HG02970 (cell line): Measurements from ENCODE around the gene TNPO2.
"Not testable (repeated sequence)": the region's sequence is repeated elsewhere in the genome, so short reads cannot be mapped to it uniquely, and the experiment has no call there.

ENCODE experiments used
- ATAC-seq: cut with Tn5 transposase; IDR thresholded peaks from one replicate; pipeline ENCODE4 v1.9.1; 2021; ENCODE audit warnings: mild to moderate bottlenecking, moderate library complexity, moderate number of reproducible peaks; ENCODE audit not compliant: unreplicated experiment, low FRiP score

Gene TNPO2

GRCh38 chr19:12681074-12681987 lies 42.4 kb downstream of the TNPO2 start, which contains the start of gene DHPS:
TSS of gene DHPS (minus strand) at chr19:12681880. CDS start at chr19:12681766, 114 bp downstream.
- peak; percentile 69 for ATAC-seq

GRCh38 chr19:12680034-12680433 lies 43.7 kb downstream of the TNPO2 start:
- no peak for ATAC-seq

- not testable (repeated sequence) for ATAC-seq
Measured at GRCh38 chr19:12678039-12678438, 45.7 kb downstream of the TNPO2 start.

GRCh38 chr19:12676928-12677327 lies 46.8 kb downstream of the TNPO2 start:
- ATAC-seq = no peak

GRCh38 chr19:12676384-12676792 lies 47.3 kb downstream of the TNPO2 start:
- ATAC-seq = no peak

GRCh38 chr19:12675940-12676339 lies 47.8 kb downstream of the TNPO2 start:
- no peak for ATAC-seq

GRCh38 chr19:12675399-12675798 lies 48.3 kb downstream of the TNPO2 start:
- ATAC-seq = no peak

GRCh38 chr19:12672744-12673143 lies 51.0 kb downstream of the TNPO2 start:
- no peak for ATAC-seq

GRCh38 chr19:12670159-12670928 lies 53.4 kb downstream of the TNPO2 start:
- ATAC-seq = no peak

GRCh38 chr19:12669270-12670158 lies 54.2 kb downstream of the TNPO2 start:
- no peak for ATAC-seq

GRCh38 chr19:12668932-12669269 lies 54.8 kb downstream of the TNPO2 start:
- no peak for ATAC-seq

GRCh38 chr19:12668346-12668745 lies 55.4 kb downstream of the TNPO2 start:
- no peak for ATAC-seq

GRCh38 chr19:12667731-12668302 lies 55.9 kb downstream of the TNPO2 start:
- no peak for ATAC-seq

GRCh38 chr19:12666265-12667048 lies 57.3 kb downstream of the TNPO2 start, which contains the start of the genes MAN2B1 and WDR83:
TSS of gene MAN2B1 (minus strand) at chr19:12666742. CDS start at chr19:12666701, 41 bp downstream.
TSS of gene WDR83 (plus strand) at chr19:12666807. CDS start at chr19:12669791, 2,984 bp downstream.
- peak; percentile 44 for ATAC-seq

GRCh38 chr19:12665671-12666264 lies 58.0 kb downstream of the TNPO2 start:
- no peak for ATAC-seq

GRCh38 chr19:12665281-12665573 lies 58.5 kb downstream of the TNPO2 start:
- no peak for ATAC-seq

GRCh38 chr19:12664406-12665280 lies 59.1 kb downstream of the TNPO2 start:
- no peak for ATAC-seq

GRCh38 chr19:12660980-12661379 lies 62.8 kb downstream of the TNPO2 start:
- no peak for ATAC-seq
